GM23248 (cell line): ENCODE measurements around the gene EPB41L4B.

ENCODE experiments used
- EZH2 ChIP-seq: fragments of 200-600 bp; sonication (generic); IDR thresholded peaks from 2 replicates; pipeline ENCODE4 v1.6.1; 2018; ENCODE audit warnings: antibody characterized with exemption, mild to moderate bottlenecking; ENCODE audit not compliant: insufficient read depth, poor library complexity, severe bottlenecking
- EZH2phosphoT487 ChIP-seq: fragments of 200-600 bp; sonication (generic); IDR thresholded peaks from 2 replicates; pipeline ENCODE4 v1.6.1; 2018; ENCODE audit warnings: antibody characterized with exemption, moderate library complexity, mild to moderate bottlenecking, low read depth; ENCODE audit not compliant: insufficient read depth

DNA sequence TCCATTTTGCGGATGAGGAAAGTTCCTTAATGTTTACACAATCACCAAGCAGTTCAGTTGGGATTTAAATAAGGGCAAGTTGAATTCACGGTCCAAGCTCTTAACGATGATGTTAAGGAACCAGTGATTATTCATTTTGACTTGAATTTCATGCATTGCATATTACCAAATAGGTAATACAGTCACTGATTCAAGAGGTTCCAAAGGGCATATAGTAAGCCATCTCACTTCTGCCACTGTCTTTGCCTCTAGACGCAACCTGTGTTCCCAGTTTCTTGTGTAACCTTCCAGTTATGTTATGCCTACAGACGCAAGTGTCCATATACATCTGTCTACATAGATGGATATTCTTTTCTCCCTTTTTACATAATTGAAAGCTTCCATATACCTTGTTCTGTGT, 39.9 kb upstream of the EPB41L4B start:
- TF ChIP-seq EZH2, result no peak
- TF ChIP-seq EZH2phosphoT487, result no peak
